NCI-H146 (cell line): ENCODE results near the gene HBG1.
"Not testable (repeated sequence)": the region's sequence is repeated elsewhere in the genome, so short reads cannot be mapped to it uniquely, and the experiment has no call there.

Experiments
- DNase-seq: peaks from one replicate; lab custom pipeline; 2025; lab: John Stamatoyannopoulos, UW

HBG1 gene

DNA sequence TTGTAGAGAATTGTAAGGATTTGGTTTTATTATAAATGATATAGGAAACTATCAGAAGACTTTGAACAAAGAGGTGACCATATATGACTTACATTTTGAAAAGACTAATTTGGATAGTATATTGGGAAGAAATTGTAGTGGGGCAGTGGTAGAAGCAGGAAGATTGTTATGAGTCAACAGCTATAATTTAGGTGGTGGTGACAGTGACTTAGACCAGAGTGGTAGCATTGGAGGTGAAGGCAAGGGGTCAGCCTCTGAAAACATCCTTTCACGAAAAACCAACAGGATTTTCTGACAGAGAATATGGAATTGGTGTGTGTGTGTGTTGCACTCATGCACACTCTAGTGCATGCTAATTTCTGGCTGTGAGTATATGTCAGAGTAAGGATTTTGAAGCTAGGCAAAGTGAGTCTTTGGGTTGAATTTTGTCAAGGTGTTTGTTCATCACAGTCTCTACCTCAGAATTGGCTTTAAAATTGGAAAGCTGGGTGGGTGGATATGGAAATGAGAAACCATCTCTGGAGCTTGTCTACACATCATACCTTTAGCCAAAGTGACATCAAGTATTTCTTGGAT is 28.2 kb upstream of the HBG1 start:
- no peak for DNase-seq

DNA sequence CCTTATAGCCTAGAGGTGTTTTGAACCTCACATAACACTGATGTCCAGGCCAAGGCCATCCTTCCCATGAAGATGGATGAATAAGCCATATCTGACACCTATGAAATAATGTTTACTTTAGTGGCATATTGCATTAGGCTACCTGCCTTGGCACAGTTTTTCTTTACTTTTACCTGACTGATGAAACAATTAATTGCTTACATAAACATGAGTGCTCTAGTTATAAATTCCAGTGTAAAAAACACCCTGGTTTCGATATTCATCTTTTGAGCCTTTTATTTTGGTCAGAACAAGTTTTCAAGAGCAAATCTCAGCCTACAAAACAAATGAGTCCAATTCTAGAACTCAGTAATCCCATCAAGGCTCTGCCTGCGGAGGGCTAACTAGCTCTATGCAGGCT is 27.0 kb upstream of the HBG1 start:
- DNase-seq, result no peak

DNA sequence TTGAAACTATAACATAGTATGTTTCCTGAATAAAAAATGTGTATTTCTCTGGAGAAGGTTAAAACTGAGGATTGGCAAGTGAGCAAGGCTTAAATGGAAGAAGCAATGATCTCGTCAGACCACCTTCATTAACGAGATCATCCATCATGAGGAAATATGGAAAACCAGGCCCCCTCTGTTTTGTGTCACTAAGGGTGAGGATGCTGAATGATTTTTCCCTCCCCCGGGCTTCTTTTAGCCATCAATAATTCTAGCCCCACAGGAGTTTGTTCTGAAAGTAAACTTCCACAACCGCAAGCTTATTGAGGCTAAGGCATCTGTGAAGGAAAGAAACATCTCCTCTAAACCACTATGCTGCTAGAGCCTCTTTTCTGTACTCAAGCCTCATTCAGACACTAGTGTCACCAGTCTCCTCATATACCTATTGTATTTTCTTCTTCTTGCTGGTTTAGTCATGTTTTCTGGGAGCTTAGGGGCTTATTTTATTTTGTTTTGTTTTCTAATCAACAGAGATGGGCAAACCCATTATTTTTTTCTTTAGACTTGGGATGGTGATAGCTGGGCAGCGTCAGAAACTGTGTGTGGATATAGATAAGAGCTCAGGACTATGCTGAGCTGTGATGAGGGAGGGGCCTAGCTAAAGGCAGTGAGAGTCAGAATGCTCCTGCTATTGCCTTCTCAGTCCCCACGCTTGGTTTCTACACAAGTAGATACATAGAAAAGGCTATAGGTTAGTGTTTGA is 25.9 kb upstream of the HBG1 start:
- DNase-seq, result no peak

DNA sequence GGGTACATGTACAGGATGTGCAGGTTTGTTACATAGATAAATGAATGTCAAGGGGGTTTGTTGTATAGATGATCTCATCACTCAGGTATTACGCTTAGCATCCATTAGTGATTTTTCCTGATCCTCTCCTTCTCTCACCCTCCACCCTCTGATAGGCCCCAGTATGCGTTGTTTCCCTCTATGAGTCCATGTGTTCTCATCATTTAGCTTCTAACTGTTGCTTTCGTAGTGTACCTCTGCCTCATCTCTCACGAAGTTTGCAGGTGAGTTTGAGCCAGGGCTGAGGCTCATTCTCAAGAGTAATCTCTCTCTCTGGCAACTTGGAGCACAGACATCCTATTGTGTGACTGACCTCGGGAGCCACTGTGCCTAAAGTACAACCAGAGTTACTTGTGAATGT is 24.7 kb upstream of the HBG1 start:
- DNase-seq, result no peak

DNA sequence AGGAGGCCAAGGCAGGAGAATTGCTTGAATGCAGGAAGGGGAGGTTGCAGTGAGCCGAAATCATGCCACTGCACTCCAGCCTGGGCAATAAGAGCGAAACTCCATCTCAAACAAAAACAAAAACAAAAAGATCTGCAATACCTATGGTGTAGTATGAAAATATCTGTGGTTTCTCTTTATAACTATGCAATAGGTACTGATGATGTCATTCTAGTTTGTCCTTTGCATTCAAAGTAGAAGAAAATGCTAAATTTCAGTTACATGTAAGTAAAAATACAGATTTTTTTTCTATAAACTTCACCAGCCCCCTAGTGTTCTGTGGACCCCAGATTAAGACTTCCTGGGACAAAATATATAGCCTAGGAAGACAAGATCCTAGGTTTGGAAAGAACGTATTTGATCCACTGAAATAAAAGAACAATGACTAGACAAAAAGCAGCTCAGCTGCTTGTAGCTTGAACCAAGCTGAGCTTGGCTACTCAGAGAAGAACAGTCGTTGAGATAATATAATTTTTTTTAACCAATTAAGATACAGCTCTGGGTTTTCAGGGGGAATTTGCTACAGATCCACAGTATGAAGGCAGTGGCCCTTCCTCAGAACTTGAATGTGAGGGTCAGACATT is 22.8 kb upstream of the HBG1 start:
- DNase-seq, result no peak

DNA sequence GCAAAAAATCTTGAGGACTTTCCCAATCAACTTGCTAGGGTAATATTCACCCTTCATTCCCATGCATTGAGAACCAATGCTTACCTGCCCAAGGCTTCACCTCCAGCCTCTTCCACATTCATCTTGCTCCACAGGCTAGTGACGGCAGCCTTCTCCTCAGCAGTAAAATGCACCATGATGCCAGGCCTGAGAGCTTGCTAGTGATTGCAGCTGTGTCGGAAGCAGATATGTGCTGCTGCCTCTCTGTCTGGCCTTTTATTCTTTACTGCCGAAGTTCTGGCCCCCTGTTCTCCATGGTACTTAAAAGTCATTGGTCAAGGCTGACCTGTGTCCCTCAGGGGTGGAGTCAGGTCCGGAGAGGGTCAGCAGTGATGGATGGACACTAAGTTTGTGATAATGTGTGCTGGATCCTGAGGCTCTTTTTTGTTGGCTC is 20.1 kb upstream of the HBG1 start, which contains the start of gene HBE1:
HBE1 (minus strand) TSS at position 231 of the 433 bp plus-strand sequence; CDS start at position 176, 55 bp downstream.
- no peak for DNase-seq

DNA sequence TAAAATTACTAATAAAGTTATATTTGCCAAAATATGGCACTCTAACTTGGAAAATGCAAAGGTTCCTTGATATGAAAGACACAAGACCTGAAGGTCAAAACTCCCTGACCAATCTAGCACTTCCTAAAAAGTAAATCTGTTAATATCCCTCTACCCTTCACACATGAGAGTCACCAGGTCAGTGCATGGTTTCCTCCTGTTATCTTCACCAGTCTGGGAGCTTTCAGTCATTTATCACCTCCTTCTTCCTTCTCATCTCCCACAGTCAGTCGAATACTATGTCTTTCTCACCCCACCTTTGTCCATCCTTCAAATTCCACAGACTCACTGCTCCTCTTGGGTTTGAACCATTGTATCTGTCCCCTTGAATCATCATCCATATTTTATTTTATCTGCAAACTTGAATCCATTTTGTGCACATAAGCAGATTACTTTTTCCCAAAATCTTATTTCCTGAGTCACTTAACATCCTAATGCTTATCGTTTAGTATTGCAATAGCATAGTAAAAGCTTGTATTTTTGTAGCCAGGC is 17.4 kb upstream of the HBG1 start:
- DNase-seq, result no peak

DNA sequence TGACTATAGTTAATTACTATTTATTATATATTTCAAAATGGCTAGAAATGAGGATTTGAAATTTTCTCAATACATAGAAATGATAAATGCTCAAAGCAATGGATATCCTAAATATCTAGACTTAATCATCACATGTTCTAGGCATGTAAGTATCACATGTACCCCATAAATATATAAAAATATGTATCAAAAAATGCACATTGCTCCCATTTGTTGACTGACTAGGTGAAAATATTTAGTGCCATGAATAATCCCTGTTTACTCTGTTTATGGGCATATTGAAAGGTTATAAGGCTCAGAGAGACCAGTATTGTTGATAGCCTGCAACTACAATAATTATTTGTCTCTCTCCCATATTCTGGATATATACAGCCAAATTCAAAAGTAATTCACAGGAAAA is 17.0 kb upstream of the HBG1 start:
- DNase-seq, result no peak

DNA sequence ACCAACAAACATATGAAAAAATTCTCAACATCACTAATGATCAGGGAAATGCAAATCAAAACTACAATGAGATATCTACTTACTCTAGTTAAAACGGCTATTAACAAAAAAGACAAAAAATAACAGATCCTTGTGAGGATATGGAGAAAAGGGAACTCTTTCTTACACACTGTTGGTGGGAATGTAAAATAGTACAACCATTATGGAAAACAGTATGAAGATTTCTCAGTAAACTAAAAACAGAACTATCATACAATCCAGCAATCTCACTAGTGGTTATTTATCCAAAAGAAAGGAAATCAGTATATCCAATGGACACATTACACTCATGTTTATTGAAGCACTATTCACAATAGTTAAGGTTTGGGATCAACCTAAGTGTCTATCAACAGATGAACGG is 16.2 kb upstream of the HBG1 start:
- DNase-seq, result no peak

DNA sequence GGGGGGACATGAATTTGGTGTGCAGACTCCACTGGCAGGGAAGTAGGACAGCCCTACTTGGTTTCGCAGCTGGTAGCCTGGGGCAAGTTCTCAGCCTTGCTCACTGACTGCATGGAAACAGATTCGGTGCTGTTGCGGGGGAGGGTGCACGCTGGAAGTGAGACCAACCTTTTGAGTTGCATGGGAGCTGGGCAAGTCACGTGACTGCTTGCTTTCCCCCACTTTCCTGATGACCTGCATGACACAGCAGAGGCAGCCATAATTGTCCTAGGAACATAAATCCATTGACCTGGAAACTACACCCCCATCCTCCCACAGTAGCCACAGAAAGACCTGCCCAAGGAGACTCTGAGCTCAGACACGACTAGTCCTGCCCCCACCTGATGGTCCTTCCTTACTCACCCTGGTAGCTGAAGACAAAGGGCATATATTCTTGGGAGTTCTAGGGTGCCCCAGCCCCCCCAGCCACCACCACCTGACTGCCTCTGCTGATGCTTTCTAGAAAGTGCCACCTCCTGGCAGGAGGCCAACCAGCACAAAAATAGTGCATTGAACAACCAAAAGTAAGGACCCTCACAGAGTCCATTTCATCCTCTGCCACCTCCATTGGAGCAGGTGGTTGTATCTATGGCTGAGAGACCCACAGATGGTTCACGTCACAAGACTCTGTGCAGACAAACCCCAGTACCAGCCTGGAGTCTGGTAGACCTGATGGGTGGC is 9.0 kb upstream of the HBG1 start:
- no peak for DNase-seq

DNA sequence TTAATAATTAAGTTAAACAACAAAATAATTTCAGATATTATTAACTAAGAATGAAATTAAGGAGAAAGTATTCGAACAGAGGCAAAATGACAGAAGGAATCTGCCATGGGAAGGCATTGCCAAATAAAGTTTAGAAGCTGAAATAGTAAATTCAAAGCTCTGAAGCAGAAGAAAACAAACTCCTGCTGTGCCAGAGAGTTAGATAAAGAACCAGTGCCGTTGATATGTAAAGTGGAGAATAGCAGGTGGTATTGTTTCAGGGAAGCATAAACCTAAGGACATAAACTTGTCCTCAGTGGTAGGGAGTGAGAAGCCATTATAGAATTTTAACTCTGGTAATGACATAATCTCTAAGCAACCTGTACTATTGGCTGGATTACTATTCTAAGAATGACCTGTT is 7.6 kb upstream of the HBG1 start:
- no peak for DNase-seq

DNA sequence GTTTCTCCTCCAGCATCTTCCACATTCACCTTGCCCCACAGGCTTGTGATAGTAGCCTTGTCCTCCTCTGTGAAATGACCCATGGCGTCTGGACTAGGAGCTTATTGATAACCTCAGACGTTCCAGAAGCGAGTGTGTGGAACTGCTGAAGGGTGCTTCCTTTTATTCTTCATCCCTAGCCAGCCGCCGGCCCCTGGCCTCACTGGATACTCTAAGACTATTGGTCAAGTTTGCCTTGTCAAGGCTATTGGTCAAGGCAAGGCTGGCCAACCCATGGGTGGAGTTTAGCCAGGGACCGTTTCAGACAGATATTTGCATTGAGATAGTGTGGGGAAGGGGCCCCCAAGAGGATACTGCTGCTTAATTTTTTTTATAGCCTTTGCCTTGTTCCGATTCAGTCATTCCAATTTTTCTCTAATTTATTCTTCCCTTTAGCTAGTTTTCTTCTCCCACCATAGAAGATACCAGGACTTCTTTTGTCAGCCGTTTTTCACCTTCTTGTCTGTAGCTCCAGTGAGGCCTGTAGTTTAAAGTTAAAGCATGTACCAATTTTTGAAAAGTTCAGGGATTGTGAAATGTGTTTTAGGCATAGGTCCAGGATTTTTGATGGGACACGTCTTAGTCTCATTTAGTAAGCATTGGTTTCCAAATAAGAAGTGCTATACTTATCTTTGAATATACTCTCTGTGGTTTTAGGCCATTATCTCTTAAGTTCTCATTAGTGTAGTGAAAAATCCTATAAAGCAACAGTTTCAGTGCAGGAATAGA is 5.2 kb upstream of the HBG1 start, which contains the start of gene HBG2:
HBG2 (minus strand) TSS at position 136 of the 768 bp plus-strand sequence; CDS start at position 83, 53 bp downstream.
- not testable (repeated sequence) for DNase-seq

DNA sequence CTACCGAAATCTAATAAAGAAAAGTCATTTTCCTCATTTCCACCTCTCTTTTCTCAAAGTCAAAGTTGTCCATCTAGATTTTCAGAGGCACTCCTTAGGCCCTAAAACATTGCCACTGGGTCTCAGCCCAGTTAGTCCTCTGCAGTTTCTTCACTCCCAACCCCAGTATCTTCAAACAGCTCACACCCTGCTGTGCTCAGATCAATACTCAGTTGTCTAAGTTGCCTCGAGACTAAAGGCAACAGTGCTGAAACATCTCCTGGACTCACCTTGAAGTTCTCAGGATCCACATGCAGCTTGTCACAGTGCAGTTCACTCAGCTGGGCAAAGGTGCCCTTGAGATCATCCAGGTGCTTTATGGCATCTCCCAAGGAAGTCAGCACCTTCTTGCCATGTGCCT is 4.4 kb upstream of the HBG1 start:
- DNase-seq, result not testable (repeated sequence)

DNA sequence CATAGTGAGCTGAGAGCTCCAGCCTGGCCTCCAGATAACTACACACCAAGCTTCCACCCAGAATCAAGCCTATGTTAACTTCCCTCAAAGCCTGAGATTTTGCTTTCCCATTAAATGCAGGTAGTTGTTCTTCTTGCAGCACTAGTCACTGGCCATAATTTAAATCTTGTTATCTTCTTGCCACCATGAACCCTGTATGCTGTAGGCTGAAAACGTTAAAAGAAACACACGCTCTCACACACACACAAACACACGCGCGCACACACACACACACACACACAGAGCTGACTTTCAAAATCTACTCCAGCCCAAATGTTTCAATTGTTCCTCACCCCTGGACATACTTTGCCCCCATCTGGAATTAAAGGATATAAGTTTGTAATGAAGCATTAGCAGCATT is 3.8 kb upstream of the HBG1 start:
- not testable (repeated sequence) for DNase-seq

DNA sequence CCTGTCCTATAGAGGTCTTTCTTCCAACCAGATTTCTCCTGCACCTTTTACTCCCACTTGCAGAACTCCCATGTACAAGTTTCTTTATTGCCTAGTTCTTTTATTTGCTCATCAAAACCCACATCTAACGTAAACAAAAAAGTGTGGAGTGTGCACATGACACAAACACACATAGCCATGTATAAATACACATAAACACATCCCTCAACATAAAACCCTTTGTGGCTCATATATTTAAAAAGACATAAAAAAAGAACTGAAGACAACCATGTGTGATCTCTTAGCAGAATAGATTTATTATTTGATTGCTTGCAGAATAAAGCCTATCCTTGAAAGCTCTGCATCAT is 3.2 kb upstream of the HBG1 start:
- no peak for DNase-seq

DNA sequence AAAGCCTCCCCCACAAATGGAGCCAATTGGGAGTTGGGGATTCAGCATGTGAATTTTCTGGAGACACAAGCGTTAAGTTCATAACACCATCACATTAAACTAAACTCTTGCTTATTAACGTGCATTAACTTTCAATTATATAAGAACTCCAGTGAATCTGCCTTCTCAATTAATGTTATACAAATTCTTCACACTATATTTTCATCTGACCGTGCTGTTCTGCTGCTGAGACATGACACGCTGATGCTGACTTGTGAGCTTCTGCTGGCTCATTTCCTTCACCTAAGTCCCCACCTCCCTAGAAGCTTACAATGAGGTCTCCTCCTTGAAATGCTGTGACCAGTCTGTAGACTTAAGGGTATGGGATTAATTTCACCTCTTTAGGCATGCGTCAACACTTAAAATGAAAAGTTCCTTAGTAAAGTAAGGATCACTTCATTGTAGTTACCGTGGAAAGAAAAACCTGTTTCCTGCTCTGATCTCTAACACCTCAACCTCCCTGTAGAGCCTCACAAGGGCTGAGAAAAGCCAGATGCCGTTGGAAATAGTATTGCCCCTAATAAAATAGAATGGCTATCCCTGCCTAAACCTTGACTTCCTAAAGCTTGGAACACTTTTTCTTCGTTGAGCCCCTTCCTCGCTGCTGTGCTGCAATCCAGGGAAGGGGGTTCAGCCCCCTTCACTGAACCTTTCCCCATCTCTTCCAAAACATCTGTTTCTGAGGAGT is 2.7 kb upstream of the HBG1 start:
- DNase-seq, result no peak

DNA sequence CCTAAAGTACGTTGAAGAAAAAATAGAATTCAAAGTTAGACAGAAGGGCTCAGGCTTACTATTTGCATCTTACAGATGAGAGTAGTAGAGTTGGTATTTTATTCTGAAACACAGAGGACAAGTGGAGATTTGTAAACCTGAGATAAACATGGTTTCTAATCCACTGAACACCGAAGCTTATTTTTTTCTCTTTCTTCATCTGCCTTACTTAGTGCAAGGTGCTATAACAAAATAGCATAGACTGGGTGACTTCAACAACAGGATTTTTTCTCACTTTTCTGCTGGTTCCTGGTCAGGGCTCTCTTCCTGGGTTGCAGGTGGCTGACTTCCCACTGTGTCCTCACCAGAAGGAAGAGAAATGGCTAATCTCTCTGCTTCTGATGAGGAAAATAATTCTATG is 2.1 kb upstream of the HBG1 start:
- DNase-seq, result no peak

DNA sequence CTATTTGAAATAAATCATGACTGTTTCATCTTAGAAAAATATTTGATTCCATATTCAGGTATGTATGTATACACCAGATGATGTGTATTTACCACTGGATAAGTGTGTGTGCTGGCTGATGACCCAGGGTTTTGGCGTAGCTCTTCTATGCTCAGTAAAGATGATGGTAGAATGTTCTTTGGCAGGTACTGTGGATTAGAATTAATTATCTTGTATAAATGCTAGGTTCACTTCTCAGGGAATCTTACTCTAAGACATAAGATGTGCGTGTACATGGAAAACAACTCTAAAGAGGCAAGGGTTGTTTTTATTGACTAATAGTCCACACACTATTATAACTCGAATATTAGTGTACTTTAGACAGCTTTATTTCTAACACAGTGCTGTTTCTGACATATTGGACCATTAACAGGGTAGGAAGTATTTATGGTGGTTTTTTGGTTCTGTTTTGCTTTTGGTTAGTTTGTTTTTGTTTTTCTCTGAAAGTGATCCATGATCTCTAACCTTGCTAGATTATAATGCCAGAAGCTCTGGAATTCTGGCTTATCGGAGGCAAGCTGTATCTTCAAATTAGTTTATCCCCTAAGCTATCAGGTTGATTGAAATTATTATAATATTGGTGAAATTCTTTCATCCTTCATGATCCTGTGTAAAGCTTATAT is 1.0 kb upstream of the HBG1 start:
- DNase-seq, result no peak

DNA sequence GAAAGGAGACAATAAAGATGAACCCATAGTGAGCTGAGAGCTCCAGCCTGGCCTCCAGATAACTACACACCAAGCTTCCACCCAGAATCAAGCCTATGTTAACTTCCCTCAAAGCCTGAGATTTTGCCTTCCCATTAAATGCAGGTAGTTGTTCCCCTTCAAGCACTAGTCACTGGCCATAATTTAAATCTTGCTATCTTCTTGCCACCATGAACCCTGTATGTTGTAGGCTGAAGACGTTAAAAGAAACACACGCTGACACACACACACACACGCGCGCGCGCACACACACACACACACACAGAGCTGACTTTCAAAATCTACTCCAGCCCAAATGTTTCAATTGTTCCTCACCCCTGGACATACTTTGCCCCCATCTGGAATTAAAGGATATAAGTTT is 1.2 kb downstream of the HBG1 start:
- not testable (repeated sequence) for DNase-seq

DNA sequence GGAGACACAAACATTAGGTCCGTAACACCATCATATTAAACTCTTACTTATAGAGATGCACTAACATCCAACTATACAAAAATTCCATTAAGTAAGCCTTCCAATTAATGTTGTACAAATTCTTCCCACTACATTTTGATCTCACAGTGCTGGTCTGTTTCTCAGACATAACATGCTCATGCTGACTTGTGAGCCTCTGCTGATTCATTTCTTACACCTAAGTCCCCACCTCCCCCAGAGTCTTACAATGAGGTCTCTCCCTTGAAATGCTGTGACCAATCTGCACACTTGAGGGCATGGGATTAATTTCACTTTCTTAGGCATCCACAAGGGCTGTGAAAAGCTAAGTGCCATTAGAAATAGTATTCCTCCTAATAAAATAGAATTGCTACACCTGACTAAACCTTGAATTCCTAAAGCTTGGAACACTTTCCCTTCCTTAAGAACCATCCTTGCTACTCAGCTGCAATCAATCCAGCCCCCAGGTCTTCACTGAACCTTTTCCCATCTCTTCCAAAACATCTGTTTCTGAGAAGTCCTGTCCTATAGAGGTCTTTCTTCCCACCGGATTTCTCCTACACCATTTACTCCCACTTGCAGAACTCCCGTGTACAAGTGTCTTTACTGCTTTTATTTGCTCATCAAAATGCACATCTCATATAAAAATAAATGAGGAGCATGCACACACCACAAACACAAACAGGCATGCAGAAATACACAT is 2.0 kb downstream of the HBG1 start:
- no peak for DNase-seq
